Upper lobe of left lung (tissue), 4 donors: ENCODE results near the gene ZC3H7B.

Experiments used
- CTCF ChIP-seq, 6 experiments: fragments of 450-650 bp in 4 of 6; fragments of 200-600 bp in 2 of 6; sonication (generic) in 2 of 6; IDR thresholded peaks; one replicate each; pipeline ENCODE4 v1.5.1; 2016 to 2019; ENCODE audit warnings: antibody characterized with exemption in 6 of 6
- EP300 ChIP-seq, 4 donors: sonication (generic); formaldehyde crosslinking; IDR thresholded peaks; one replicate each; pipeline ENCODE4 v1.5.1; 2017; ENCODE audit warnings: antibody characterized with exemption in 4 of 4, control low read depth in 2 of 4
- POLR2A ChIP-seq, 4 donors: fragments of 450-650 bp; IDR thresholded peaks; one replicate each; pipeline ENCODE4 v1.5.1; 2016 to 2017; ENCODE audit warnings: antibody characterized with exemption in 4 of 4, mild to moderate bottlenecking in 2 of 4
- POLR2AphosphoS5 ChIP-seq, 2 donors: sonication (generic); formaldehyde crosslinking; IDR thresholded peaks; one replicate each; pipeline ENCODE4 v1.5.1; 2017; ENCODE audit warnings: antibody characterized with exemption in 2 of 2

- peak; percentile 28 to 37 for TF ChIP-seq POLR2AphosphoS5 (IDR thresholded peaks at IDR 0.05)
- TF ChIP-seq CTCF (IDR thresholded peaks at IDR 0.05) = no peak
- peak in 1 of 4 donors; percentile 48 for TF ChIP-seq EP300 (IDR thresholded peaks at IDR 0.05)
- TF ChIP-seq POLR2A (IDR thresholded peaks at IDR 0.05) = no peak
These were observed 12.9 kb upstream of the ZC3H7B start for GRCh38 chr22:41288245-41288946.
